Inflammatory macrophage treated with lipopolysaccharide for 1 hour (primary cell): Measurements from ENCODE around the gene PIEZO1.

ENCODE experiments used
- DNase-seq, 2 donors: peaks; one replicate each; pipeline ENCODE4 v3.0.0-alpha.2; 2020 to 2022

The PIEZO1 gene

DNA sequence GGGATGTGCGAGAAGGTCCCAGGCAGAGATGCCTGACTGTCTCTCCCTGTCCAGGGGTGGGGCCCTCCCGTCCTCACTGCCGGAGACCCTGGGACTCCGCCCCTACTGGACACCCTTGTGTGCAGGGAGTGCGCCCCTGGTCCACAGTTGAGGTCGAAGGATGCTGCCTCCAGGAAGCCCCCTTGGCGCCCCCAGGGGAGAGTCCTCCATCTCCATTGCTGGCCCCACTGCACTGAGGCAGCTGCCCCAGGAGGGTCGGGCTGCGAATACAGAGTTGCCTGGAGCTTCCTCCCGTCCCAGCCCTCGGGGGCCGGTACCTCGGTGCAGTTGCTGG lies 52.1 kb downstream of the PIEZO1 start:
- no peak for DNase-seq

DNA sequence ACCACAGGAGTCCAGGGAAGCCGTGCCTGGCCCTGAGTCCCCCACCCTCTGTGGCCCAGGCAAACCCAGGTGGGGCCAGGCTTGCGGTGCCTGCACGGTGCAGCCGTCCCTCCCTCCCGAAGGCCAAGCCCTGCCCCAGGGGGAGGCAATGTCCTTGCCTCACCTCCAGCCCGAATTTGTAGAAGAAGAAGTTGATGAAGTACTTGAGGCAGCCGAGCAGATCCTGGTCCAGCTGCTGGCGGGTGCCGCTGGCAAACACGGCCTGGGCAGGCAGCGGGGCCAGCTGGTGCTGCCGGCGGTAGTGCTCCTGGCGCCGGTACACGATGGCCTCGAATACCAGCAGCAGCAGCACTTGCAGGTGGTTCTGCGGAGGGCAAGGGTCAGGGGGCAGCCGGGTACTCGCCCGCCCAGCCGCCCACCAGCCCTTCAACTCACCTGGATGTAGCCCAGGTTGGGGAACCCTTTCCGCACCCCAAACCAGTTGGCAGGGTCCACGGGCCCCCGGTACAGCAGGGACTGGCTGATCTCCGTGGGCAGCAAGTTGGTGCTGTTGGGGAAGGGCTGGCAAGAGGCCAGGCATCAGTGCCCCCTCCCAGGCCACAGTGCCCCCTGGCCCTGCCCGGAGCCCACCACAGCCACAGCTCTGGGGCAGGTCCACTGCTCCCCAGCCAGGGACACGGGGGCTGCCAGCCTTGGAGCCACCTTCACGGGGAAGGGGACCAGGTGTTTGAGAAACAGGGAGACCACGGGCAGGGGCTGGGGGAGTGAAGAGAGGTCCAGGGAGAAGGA lies 52.7 kb downstream of the PIEZO1 start:
- DNase-seq: no peak

DNA sequence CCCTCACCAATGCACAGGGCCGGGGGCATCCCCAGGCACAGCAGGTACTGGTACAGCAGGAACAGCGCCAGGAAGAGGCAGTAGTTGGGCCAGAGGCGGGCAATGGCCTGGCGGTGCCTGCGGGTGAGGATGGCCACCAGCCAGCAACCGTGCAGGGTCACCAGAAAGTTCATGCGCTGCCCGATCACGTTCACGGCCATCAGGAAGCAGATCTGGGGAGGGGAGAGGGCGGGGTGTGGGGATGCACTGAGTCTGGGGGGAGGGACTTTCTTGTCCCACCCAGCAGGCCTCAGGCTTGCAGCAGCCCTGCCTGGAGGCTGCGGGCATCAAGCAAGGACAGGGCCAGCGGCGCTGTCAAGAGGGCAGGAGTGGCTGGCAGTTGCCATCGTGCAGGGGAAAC lies 53.3 kb downstream of the PIEZO1 start:
- no peak for DNase-seq

DNA sequence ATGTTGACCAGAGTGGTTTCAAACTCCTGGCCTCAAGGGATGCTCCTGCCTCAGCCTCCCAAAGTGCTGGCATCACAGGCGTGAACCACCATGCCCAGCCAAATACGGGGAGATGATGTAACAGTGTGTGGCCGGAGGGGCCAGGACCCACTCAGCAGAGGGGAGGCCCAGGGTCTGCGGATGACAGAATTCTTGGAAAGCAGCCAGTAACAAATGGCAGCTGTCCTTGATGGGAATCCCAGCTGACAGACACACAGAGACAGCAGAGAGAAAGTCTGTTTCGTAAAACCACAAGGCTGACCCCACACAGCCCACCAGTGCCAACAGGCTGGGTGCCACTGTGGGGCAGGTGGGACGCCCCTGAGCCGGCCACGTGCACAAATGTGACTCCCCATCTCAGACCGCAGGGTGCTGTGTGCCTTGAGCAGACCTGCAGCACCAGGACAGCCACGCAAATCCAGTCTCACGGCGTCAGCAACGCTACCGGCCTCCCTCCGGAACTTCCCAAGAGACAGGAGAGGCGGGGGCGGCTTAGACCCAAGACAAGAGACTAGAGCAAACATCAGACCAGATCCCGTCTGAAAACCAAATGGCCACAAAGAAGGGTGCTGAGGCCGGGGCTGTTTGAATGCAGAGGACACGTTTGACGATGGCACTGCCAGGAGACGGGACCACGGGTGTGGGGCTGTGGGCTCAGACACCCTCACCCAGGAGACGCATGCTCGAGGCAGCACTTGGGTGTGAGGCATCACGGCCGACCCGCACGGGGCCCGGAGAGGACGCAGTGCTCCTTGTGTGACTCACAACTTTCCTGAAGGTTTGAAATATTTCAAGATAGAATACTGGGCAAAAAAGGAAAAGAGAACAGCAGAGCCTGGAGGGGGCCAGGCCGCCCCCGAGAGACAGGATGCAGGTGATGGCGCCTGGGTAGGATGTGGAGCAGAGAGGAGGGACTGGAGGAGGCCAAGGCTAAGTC lies 54.1 kb downstream of the PIEZO1 start:
- DNase-seq: no peak

DNA sequence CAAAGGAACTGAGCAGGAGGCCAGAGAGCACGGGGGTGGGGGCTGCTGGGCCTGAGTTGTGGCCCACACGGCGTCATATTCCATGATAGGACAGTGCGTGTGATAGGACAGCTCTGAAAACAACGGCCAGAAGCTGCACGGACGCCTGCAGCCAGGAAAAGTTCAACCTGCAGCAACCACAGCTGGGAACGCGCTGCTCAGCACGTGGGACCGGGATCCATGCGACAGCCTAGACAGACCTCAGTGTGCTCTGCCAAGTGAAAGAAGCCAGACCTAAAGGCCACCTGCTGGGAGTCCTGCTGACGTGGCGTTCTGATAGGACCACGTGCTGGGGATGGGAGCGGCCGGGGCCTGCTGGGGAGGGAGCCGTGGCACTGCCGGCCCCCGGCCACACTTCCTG lies 57.1 kb downstream of the PIEZO1 start:
- no peak for DNase-seq

DNA sequence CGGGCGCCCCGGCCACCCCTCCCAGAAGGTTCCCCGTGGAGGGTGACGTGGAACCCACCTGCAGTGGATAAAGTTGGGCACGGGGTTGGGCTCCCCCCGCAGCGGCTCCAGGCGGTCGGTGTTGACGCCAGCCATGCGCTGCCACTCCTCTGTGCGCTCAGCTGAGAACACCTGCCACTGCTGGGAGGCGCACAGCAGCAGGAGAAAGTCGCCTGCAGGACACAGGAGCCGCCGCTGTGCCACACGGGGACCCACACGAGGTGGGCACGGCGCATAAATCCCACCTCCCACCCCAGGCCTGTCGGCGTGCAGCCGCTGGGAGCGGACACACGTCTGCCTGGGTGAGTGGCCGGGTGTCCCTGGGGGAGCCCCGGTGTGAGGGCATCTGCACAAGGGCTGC lies 58.0 kb downstream of the PIEZO1 start:
- DNase-seq: no peak

DNA sequence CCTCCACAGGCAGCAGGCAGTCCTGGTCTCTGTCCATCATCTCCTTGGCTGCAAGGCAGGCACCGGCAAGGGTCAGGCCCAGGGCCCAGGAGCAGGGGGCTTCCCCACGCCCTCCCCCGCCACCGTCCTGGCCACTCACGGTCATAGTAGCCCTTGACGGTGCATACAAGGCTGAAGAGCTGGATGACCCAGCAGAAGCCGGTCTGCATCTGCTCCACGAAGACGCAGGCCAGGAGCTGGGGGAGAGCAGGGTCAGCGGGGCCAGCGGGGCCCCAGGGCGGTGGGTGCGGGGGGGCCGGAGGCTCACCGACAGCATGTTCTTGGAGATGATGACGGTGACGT lies 58.6 kb downstream of the PIEZO1 start:
- DNase-seq: no peak

DNA sequence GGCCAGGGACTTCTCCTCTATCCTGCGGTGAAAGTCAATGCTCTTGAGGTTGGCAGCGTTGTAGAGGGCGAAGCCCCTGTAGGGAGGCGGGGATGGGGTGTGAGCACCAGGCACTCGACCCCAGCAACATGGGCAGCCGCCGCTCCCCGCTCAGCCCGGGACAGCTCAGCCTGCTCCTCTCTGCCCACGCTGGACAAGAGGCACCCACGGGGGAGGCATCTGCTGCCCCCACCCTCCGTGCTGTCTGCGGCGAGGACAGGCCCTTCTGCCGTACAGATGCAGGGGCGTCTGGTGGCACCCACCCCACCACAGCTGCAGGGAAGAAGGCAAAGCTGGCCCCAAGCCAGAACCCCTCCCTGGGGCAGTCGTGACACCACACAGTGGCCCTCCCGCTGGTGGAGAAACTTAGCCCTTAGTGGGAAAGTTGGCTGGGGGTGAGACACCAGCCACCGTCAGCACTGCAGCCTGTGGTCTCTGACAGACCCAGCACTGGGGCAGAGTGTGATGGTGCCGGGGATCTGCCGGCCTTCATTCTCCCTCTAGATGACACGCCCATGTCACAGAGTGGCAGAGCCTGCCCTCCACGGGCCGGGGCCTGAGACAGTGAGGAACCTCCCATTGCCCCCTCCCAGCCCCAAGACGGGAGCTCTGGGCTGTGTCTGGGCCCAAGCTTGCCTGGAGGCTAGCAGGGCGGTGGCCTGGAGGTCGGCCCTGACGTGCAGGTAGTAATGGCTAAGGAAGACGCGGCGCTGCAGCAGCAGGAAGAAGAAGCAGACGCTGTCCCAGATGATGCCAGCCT lies 59.2 kb downstream of the PIEZO1 start:
- DNase-seq: no peak

DNA sequence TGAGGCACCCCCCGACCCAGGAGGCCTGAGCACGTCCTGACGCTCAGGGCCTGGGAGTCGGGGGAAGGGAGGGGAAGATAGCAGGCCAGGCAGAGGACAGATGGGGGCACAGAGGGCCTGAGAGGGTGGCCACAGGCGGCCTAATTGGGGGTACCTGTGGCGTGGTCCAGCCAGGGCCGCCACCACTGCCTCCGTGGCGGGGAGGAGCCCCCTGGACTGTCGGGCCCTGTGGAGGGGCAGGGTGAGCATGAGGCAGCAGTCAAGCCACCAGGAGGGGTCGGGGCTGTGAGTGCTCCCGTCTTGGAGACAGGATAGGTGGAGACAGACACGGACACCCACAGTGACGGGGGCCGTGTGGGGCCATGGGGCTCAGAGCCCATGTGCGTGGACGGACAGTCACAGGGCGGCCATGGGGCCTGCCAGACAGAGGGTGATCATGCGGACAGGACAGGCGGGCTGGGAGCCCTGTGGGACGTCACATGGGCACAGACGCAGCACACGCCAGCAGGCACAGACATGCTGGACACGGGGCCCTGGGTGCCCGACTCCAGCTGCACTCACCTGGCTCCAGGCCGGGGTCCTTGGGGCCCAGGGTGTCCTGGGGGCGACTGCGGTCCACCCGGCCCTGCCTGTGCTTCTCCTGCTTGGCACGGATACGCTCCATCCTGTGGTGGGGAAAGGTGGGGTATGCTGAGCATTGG lies 60.0 kb downstream of the PIEZO1 start:
- DNase-seq: no peak

DNA sequence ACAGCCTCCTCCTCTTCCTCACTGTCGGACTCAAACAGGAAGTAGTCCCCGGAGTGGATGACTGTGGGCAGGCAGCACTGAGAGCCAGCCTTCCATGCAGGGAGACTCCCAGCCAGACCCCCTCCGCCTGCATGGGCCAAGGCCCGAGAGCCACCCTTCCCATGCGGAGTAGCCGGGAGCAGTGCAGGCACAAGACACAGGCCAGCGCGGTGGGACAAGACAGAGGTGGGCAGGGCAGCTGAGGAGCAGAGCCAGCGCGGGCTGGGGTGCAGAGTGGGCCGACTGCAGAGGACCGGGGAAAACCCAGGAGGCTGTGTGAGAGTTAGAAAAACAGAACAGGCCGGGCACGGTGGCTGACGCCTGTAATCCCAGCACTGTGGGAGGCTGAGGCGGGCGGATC lies 61.1 kb downstream of the PIEZO1 start:
- no peak for DNase-seq

DNA sequence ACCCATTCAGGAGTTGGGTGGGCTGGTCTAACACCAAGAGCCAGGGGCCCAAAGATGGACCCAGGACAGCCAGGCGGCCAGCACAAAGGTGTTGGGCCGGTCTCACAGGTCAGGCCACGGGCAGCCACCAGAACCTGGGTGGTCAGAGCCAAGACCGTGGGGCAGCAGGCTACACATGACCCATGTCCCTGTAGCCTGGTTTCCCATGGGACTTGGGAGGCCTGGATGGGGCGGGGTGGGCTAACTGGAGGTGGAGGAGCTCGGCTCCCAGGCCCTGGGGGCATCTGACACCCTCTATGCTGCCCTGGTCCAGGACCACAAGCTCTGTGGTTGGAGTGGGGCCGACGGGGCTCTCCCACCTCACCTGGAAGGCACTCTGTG lies 61.5 kb downstream of the PIEZO1 start:
- no peak for DNase-seq

DNA sequence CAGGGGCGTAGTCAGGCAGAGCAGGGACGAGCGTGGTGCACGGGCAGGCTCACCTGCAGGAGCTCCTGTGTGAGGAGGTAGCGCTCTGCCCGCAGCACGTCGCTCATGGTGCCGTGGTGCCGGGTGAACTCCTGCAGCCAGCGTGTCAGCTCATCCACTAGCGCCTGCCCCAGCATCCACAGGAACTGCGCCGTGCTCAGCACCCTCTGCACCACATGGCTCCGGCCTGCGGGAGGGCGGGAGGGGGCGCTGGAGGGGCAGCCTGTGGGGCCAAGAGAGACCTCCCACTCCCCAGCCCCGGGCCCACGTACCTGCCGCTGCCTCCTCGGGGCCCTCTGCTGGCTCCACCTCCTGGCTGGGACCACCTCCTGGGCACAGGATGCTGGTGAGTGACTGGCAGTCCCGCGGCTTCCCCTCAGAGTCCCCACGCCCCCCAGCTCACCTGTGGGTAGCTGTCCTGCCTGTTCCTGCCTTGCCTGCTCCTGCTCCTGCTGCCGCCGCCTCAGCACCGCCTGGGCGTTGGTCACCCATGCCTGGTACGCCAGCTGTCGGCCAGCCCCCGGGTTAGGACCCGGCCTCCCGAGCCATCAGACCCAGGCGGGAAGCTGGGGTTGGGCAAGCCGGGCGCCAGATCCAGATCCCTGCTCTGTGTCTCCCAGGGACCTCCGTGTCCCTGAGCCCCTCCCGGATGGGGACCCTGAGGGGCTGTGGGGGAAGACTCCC lies 62.1 kb downstream of the PIEZO1 start:
- no peak for DNase-seq

DNA sequence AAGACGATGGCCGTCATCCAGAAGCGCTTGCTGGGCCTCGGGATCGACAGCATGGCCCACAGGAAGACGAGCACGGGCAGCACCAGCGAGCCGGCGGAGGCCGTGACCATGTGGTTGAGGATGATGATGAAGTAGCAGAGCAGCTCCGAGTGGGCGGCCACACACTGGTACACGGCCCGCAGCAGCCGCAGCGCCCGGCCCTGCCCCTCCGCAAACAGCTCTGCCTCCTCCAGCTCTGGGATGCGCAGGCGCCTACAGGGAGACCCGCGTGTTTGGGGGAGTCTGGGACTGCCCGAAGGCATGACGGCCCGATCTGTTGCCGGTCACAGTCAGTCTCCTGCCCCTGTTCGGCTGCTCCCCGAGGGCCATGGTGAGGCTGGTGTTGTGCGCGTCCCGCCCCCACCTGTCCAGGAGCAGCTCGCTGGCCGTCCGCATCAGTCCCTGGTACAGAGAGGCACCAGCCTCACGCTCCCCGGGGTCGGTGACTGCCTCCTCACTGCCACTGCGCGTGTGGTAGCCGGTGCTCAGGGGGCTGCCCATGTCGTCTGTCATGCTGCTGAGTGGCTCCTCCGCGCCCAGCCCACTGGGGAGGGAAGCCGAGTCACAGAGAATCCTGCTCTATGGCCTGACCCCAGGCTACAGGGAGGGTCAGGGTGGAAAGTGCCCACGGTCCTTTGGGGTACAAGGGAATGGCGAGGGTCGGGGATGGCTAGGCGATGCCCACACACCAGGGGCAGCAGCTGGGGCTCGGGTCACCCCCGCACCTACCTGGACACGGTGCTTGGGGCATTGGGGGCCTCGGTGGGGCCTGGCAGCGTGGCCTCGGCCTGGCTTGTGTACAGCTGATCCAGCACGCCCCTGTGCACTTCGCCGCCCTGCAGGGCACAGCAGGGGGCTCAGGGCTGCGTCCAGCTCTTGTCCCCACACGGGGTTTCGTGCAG lies 62.9 kb downstream of the PIEZO1 start:
- no peak for DNase-seq

DNA sequence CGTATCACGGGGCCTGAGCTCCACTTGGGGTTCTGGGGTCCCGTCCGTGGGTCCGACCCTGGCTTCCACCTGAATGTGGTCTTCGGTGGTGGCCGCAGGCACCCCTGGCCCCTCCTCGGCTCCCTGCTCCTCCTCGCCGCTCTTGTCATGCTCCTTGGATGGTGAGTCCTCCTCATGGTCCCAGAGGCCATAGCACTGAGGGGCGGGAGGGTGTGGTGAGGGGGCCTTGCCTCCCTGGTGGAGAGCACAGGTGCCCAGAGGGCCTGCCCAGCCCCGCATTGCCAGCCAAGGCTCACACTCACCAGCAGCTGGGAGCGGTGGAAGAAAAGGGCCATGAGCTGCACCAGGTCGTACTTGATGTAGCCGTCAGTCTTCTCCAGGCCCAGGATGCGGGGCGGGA lies 63.8 kb downstream of the PIEZO1 start:
- no peak for DNase-seq

DNA sequence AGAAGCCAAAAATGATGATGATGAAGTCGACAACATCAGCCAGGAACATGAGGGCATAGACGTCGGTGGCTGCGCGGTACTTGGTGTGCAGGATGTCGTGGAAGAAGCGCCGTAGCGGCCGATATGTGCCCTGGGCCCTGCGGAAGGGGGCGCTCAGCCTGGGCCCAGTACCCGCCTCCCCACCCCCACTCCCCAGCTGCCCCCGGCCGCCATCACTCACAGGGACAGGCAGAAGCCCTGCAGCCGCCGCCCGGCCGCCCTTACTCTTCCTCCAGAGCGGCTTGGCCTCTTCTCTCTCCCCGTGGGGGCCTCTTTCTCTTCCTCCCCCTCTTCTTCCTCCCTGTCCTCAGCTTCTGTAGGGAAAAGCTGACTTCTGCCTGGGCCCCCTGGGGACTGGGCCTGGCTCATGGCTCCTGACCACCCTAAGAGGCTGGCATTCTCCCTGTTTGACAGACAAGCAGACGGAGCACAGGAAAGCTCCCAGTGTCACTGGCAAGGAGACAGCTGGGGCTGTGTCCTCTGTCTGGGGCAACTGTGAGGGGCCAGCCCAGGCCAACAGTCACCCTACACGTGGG lies 64.5 kb downstream of the PIEZO1 start:
- no peak for DNase-seq

DNA sequence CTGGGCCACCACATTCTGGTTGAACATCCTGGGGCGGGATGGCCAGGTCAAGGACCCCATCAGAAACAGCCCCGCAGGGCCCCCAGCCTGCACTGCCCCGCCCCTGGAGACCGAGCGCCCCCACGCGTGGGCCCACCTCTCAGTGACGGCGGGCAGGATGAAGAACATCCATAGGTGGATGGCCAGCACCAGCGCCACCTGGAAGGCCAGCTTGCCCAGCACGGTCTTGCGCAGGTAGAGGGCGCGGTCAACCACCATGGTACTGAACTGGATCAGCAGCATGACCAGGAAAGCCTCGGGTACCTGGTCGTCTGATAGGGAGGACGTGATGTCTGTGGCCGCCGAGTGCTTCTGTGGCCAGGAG lies 65.1 kb downstream of the PIEZO1 start:
- no peak for DNase-seq

DNA sequence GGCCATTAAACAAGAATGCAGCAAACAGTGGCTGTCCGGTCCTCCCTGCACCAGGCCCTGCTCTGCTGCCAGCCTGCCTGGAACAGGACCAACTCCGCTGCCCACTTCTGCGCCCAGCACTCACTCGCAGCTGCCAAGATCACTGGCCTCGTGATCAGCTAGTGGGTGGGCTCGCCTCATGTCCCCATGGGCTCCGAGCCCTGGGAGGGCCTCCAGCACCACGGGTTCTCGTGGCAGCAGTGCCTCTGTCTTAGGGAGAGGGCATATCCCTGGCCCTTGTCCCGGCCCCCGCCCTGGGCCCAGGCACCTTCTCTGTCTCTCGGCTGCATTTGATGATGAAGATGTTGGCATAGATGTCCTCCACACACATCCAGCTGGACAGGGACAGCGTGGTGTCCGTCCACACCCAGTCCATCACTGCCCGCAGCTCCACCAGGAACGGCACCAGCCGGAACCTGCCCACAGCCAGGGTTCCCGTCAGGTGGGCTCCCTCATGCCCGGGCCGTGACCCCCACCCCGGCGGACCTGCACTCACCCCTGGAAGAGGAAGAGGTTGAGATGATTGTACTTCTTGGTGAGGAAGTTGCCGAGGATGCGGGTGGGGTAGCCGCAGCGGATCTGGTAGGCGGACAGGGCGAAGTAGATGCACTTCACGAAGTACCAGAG lies 65.6 kb downstream of the PIEZO1 start:
- no peak for DNase-seq

DNA sequence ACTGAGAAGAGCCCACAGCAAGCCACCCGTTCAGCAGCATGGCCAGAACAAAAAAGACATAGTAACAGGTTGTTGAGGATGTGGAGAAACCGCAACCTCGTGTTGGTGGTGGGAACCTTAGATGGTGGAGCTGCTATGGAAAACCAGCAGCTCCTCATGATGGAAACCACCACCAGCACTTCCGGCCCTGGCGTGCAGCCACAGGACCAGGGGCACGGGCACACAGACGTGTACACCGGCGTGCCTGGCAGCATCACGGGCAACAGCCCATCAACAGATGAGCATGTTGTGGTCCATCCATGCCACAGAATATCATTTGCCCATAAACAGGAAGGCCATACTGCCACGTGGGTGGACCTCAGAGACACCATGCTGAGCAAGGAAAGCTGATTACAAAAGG lies 66.8 kb downstream of the PIEZO1 start:
- DNase-seq: no peak

DNA sequence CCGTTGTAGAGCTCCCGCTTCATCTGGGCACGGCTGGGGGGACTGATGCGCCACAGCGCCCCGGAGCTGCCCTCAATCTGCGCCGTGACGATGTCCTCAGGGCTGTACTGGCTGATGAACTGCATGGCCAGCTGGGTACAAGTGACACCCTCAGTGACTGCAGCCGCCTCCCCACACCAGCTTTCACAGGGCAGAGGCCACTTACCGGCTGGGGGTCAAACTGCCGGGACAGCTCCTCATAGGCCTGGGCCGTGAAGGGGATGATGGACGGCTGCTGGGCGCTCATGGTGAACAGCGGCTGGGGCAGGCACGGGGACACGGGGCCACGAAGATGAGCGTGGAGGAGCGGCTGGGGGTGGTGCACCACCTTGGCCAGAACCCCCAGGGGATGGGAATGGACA lies 68.4 kb downstream of the PIEZO1 start:
- no peak for DNase-seq

DNA sequence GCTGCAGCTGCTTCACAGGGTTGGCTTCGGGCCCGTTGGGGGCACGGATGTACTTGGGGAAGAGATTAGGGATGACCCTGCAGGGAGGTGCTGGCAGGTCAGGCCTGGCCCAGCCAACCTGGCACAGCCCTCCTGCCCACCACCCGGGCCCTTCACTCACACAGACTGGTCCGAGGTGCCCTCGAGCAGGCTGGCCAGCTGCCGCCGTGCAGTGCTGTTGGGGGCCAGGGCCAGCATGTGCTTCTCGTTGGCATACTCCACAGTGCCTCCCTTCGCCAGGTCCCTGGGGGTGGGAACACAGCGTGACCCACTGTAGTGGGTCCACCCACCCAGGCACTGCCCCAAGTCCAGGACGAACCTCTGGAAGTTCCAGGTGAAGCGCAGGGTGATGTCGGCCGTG lies 68.8 kb downstream of the PIEZO1 start:
- DNase-seq: no peak
